PC-9 (cell line): Measurements from ENCODE around the gene FAM83G. TPM values are rescaled to one million over a fixed set of nuclear protein-coding genes. Genes with fewer than 3 reads are reported as not detected.

Experiments
- BruUV-seq: library from RNA; stranded (reverse); fragments of 400-500 nt; replicated peaks from 2 replicates; lab custom pipeline; 2021; lab: Mats Ljungman, UMichigan
- CTCF ChIA-PET: fragments of 300-600 bp; sonication (Branson Sonifier 250); formaldehyde crosslinking; loops from one replicate; lab custom pipeline; 2022; ENCODE audit warnings: antibody characterized with exemption; lab: Charles Lee
- POLR2A ChIA-PET: fragments of 300-600 bp; sonication (Branson Sonifier 250); formaldehyde crosslinking; loops from one replicate; lab custom pipeline; 2022; ENCODE audit warnings: antibody characterized with exemption; ENCODE audit not compliant: unreplicated experiment; lab: Charles Lee
- DNase-seq, 2 experiments: peaks; one replicate each; pipeline versions ENCODE4 v3.0.0 to v3.0.0-alpha.2; 2015 to 2022; ENCODE audit warnings: mixed read lengths in 1 of 2
- H2AFZ ChIP-seq: fragments of 200-600 bp; sonication (generic); 2 replicates; pipeline ENCODE4 v1.8.1; 2017; ENCODE audit warnings: antibody characterized with exemption
- H3F3A ChIP-seq: fragments of 200-600 bp; sonication (generic); 2 replicates; pipeline ENCODE4 v1.8.1; 2017; ENCODE audit warnings: antibody characterized with exemption, mild to moderate bottlenecking, low read depth; ENCODE audit not compliant: insufficient read depth
- H3K27ac ChIP-seq: fragments of 200-600 bp; sonication (generic); 2 replicates; pipeline ENCODE4 v1.6.1; 2016; ENCODE audit warnings: mixed run types
- H3K27me3 ChIP-seq: fragments of 200-600 bp; sonication (generic); 2 replicates; pipeline ENCODE4 v1.6.1; 2016; ENCODE audit warnings: low read depth, mixed run types; ENCODE audit not compliant: insufficient read depth
- H3K36me3 ChIP-seq: fragments of 200-600 bp; sonication (generic); 2 replicates; pipeline ENCODE4 v1.6.1; 2016; ENCODE audit warnings: low read depth, mixed run types
- H3K4me1 ChIP-seq: fragments of 200-600 bp; sonication (generic); replicated peaks from 2 replicates; pipeline ENCODE4 v1.6.1; 2016; ENCODE audit warnings: mixed run types; ENCODE audit not compliant: insufficient read depth
- H3K4me2 ChIP-seq: fragments of 200-600 bp; sonication (generic); 2 replicates; pipeline ENCODE4 v1.6.1; 2017; ENCODE audit warnings: mixed run types
- H3K4me3 ChIP-seq: fragments of 200-600 bp; sonication (generic); 2 replicates; pipeline ENCODE4 v1.6.1; 2016; ENCODE audit warnings: mixed run types
- H3K79me2 ChIP-seq: fragments of 200-600 bp; sonication (generic); 2 replicates; pipeline ENCODE4 v1.6.1; 2017; ENCODE audit warnings: low read depth, mixed run types
- H3K9me2 ChIP-seq: fragments of 200-600 bp; sonication (generic); 2 replicates; pipeline ENCODE4 v1.8.1; 2017; ENCODE audit warnings: mild to moderate bottlenecking; ENCODE audit not compliant: insufficient read depth
- H3K9me3 ChIP-seq: fragments of 200-600 bp; sonication (generic); 2 replicates; pipeline ENCODE4 v1.8.1; 2016; ENCODE audit warnings: low read depth; ENCODE audit not compliant: insufficient read depth
- H4K20me1 ChIP-seq: fragments of 200-600 bp; sonication (generic); 2 replicates; pipeline ENCODE4 v1.8.1; 2017; ENCODE audit not compliant: insufficient read depth
- EZH2 ChIP-seq: fragments of 200-600 bp; sonication (generic); IDR thresholded peaks from 2 replicates; pipeline ENCODE4 v1.8.0; 2017; ENCODE audit warnings: antibody characterized with exemption, low read depth
- intact Hi-C: fragments of 100-400 bp; cut with micrococcal nuclease; formaldehyde crosslinking; loops from one replicate; pipeline ENCODE4 v1.10.0; 2022; ENCODE audit not compliant: unreplicated experiment
- total RNA-seq: library from RNA; stranded (reverse); gene quantifications from 2 replicates; pipeline ENCODE4 v1.2.3, GENCODE V29; 2021
- TF ChIP-seq, protein P1 (sequence below): fragments of 200-600 bp; sonication (generic); conservative IDR thresholded peaks from 2 replicates; pipeline ENCODE4 v1.6.1; 2017; ENCODE audit warnings: mixed run types, antibody characterized with exemption, mild to moderate bottlenecking, moderate library complexity

FAM83G gene
- total RNA-seq, 1 experiment from 2014 or later: 30.2 TPM

DNA sequence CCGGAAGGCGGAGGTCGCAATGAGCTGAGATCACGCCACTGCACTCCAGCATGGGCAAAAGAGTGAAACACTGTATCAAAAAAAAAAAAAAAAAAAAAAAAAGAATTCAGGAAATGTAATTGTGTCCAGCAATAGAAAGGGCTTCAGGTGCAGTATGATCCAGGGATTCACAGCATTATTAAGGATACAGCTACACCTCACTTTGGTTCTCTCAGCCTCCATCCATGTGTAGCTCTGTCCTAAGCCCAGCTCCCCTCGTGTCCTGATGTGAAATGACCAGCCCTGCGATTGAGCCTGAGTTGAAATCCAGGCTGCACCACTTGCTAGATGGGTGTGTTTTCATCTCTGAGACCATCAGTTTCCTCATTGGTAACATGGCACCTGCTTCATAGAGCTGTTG lies 49.6 kb downstream of the FAM83G start:
- no peak overlapping the region for H3K4me3 ChIP-seq
- no peaks in the 10 kb centered on the region for H3K36me3 ChIP-seq
- intact Hi-C loops: no loop called here
- no peak overlapping the region for H2AFZ ChIP-seq
- H4K20me1 ChIP-seq: no peaks in the 10 kb centered on the region
- H3K4me2 ChIP-seq: no peak overlapping the region
- H3K27me3 ChIP-seq: peaks cover 5% of the 10 kb centered on the region; the same call in 1 of the 2 replicates
- BruUV-seq: no TSS peak
- POLR2A ChIA-PET: no interaction called here
- no peaks in the 10 kb centered on the region for H3K9me2 ChIP-seq
- H3K27ac ChIP-seq: no peak overlapping the region
- no peaks in the 10 kb centered on the region for H3K9me3 ChIP-seq
- no peak for TF ChIP-seq EZH2
- TF ChIP-seq, protein P1, sequence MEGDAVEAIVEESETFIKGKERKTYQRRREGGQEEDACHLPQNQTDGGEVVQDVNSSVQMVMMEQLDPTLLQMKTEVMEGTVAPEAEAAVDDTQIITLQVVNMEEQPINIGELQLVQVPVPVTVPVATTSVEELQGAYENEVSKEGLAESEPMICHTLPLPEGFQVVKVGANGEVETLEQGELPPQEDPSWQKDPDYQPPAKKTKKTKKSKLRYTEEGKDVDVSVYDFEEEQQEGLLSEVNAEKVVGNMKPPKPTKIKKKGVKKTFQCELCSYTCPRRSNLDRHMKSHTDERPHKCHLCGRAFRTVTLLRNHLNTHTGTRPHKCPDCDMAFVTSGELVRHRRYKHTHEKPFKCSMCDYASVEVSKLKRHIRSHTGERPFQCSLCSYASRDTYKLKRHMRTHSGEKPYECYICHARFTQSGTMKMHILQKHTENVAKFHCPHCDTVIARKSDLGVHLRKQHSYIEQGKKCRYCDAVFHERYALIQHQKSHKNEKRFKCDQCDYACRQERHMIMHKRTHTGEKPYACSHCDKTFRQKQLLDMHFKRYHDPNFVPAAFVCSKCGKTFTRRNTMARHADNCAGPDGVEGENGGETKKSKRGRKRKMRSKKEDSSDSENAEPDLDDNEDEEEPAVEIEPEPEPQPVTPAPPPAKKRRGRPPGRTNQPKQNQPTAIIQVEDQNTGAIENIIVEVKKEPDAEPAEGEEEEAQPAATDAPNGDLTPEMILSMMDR: no peak
- no peaks in the 10 kb centered on the region for H3F3A ChIP-seq
- CTCF ChIA-PET: interaction anchor here (0.6 to 0.9 kb wide), 2 partner anchors 68 to 133 kb away, joined by 3 to 5 read pairs; no protein-coding TSS in a partner anchor
- H3K4me1 ChIP-seq: no peaks in the 10 kb centered on the region
- no peaks in the 10 kb centered on the region for H3K79me2 ChIP-seq
- no peak for DNase-seq

GRCh38 chr17:18954321-18954720 lies 50.2 kb downstream of the FAM83G start:
- Histone ChIP-seq H3K9me2 (no peaks in the 10 kb centered on the region), H2AFZ (no peak overlapping the region), H3K79me2 (no peaks in the 10 kb centered on the region), H3K27me3 (peaks cover 5% of the 10 kb centered on the region; the same call in 1 of the 2 replicates), H3K27ac (no peak overlapping the region), H4K20me1 (no peaks in the 10 kb centered on the region), H3F3A (no peaks in the 10 kb centered on the region), H3K4me3 (no peak overlapping the region), H3K9me3 (no peaks in the 10 kb centered on the region), H3K4me2 (no peak overlapping the region), H3K36me3 (no peaks in the 10 kb centered on the region), H3K4me1 (no peaks in the 10 kb centered on the region)
- DNase-seq: no peak
- ChIA-PET CTCF (no interaction called here), POLR2A (no interaction called here)
- BruUV-seq: no TSS peak
- TF ChIP-seq EZH2: no peak
- TF ChIP-seq, protein P1: no peak
- intact Hi-C loops: no loop called here

GRCh38 chr17:18953231-18953728 lies 51.3 kb downstream of the FAM83G start:
- intact Hi-C loops: no loop called here
- Histone ChIP-seq H3K4me1 (no peaks in the 10 kb centered on the region), H3K36me3 (no peaks in the 10 kb centered on the region), H2AFZ (no peak overlapping the region), H3K27ac (no peak overlapping the region), H3K27me3 (peaks cover 5% of the 10 kb centered on the region; the same call in 1 of the 2 replicates), H3K4me2 (no peak overlapping the region), H3K4me3 (no peak overlapping the region), H3K9me2 (no peaks in the 10 kb centered on the region), H3K9me3 (no peaks in the 10 kb centered on the region), H4K20me1 (no peaks in the 10 kb centered on the region), H3K79me2 (no peaks in the 10 kb centered on the region), H3F3A (no peaks in the 10 kb centered on the region)
- BruUV-seq: no TSS peak
- CTCF ChIA-PET: no interaction called here
- POLR2A ChIA-PET: no interaction called here
- no peak for DNase-seq
- TF ChIP-seq, protein P1: no peak
- TF ChIP-seq EZH2: no peak
